ENCODE measurements around the gene INPP5B. TPM values are rescaled to one million over a fixed set of nuclear protein-coding genes. Genes with fewer than 3 reads are reported as not detected.

The INPP5B gene
- total RNA-seq (2022; extraction: Qiagen RNA extraction; ENCODE audit: low read depth), result 4.3 to 5.0 TPM (median 4.6 TPM) in 5 replicates

GRCh38 chr1:37946703-37947360 lies at the start of gene INPP5B:
TSS of gene INPP5B (minus strand) at chr1:37947053. CDS start at chr1:37946308, 745 bp downstream.

DNA sequence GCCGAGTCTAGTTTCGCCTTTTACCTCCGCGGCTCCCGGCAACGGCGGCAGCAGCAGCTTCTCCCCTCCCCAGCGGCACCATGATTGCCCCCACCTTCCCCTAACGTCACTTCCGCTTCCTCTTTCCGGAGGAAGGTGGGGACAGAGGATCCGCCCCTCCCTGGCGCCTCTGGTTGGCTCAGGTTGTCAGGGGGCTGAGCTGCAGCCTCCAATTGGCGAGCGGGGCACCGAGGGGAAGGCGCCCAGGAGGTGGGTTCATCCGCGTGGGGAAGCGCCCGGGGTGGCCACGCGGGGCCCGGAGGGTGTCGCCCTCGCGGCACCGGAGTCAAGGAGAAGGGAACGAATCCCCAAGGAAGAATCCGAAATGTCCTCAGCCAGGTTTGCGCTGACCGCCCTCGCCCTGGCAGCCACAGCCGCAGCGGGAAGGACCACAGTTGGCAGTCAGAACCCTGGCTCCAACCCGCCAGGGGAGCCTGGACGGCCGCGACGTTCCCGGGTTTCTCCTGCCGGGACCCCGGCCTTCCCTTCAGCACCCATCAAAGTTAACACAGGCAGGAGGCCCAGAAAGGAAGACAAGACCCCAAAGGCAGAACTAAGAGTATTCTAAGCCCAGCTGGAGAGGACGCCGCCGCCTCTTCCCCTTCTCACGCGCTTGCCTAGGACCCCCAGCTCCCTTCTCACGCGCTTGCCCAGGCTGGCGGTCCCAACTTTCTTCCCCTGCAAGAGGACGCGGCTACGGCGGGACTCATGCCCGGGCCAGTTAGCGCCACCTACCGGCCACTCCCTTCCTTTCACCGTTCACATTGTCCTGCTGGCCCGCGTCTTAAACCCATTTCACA lies 87.1 kb downstream of the INPP5B start, which contains the start of gene MTF1:
Gene MTF1, minus strand, starts transcription at position 86 of the 839 bp plus-strand sequence. CDS start 1,934 bp downstream, outside the sequence.

Other genes starting within 250 kb of the INPP5B start
- gene EPHA10, start 181.9 kb downstream of the INPP5B start, total RNA-seq (2022; extraction: Qiagen RNA extraction; ENCODE audit: low read depth), result 0.44 to 1.2 TPM (median 0.97 TPM) in 5 replicates
- 20.5 to 27.2 TPM (median 25.5 TPM) in 5 replicates for gene MANEAL, start 153.2 kb downstream of the INPP5B start, total RNA-seq (2022; extraction: Qiagen RNA extraction; ENCODE audit: low read depth)
- 35.3 to 61.8 TPM (median 57.2 TPM) in 5 replicates for gene C1orf122, start 139.3 kb downstream of the INPP5B start, total RNA-seq (2022; extraction: Qiagen RNA extraction; ENCODE audit: low read depth)
- gene YRDC, start 138.8 kb downstream of the INPP5B start, total RNA-seq (2022; extraction: Qiagen RNA extraction; ENCODE audit: low read depth), result 11.9 to 22.3 TPM (median 20.5 TPM) in 5 replicates
- 3.9 to 5.1 TPM (median 4.2 TPM) in 5 replicates for gene MTF1, start 87.5 kb downstream of the INPP5B start, total RNA-seq (2022; extraction: Qiagen RNA extraction; ENCODE audit: low read depth)
- 52.9 to 107 TPM (median 55.3 TPM) in 5 replicates for gene SF3A3, start 43.0 kb upstream of the INPP5B start, total RNA-seq (2022; extraction: Qiagen RNA extraction; ENCODE audit: low read depth)
- 7.1 to 9.2 TPM (median 8.9 TPM) in 5 replicates for gene FHL3, start 58.5 kb upstream of the INPP5B start, total RNA-seq (2022; extraction: Qiagen RNA extraction; ENCODE audit: low read depth)
- 38.8 to 70.4 TPM (median 48.0 TPM) in 5 replicates for gene UTP11, start 65.7 kb upstream of the INPP5B start, total RNA-seq (2022; extraction: Qiagen RNA extraction; ENCODE audit: low read depth)
- 0.11 TPM in 1 of 5 replicates, not detected in the others for gene POU3F1, start 99.7 kb upstream of the INPP5B start, total RNA-seq (2022; extraction: Qiagen RNA extraction; ENCODE audit: low read depth)

All from A549 treated with RU486 at 1 μM for 4 hours (cell line).